ENCODE measurements around the gene CFAP206. TPM values are rescaled to one million over a fixed set of nuclear protein-coding genes. Genes with fewer than 3 reads are reported as not detected.

The CFAP206 gene
- polyA plus RNA-seq = under 1 TPM; 0.04 to 0.06 TPM

GRCh38 chr6:87407901-87408720 lies at the start of gene CFAP206:
CFAP206 (plus strand) TSS chr6:87407972; CDS start chr6:87409840, 1,868 bp downstream.
- Histone ChIP-seq H3K4me3 (ENCODE audit: low read depth in 1 of 2, low read length in 2 of 2) (peak within 1 kb of the TSS; percentile 66 to 78), H3K9me3 (ENCODE audit: control insufficient read depth in 2 of 2, insufficient read depth in 1 of 2, low read depth in 1 of 2, low read length in 1 of 2) (no peaks in the 10 kb centered on the region), H3K4me1 (ENCODE audit: control insufficient read depth in 2 of 2, insufficient read depth in 2 of 2, low read length in 1 of 2) (no peaks in the 10 kb centered on the region), H3K27me3 (ENCODE audit: control insufficient read depth in 1 of 2, insufficient read depth in 2 of 2, low read length in 2 of 2) (no peaks in the 10 kb centered on the region), H3K27ac (ENCODE audit: low read depth in 2 of 2, low read length in 1 of 2) (peak within 1 kb of the TSS; percentile 60 to 84), H3K36me3 (ENCODE audit: control insufficient read depth in 2 of 2, insufficient read depth in 2 of 2, low read length in 1 of 2) (no peaks in the 10 kb centered on the region)
- WGBS, 2 donors = 0 to 1% methylated on average over 66 to 82 of the region's 82 CpGs

DNA sequence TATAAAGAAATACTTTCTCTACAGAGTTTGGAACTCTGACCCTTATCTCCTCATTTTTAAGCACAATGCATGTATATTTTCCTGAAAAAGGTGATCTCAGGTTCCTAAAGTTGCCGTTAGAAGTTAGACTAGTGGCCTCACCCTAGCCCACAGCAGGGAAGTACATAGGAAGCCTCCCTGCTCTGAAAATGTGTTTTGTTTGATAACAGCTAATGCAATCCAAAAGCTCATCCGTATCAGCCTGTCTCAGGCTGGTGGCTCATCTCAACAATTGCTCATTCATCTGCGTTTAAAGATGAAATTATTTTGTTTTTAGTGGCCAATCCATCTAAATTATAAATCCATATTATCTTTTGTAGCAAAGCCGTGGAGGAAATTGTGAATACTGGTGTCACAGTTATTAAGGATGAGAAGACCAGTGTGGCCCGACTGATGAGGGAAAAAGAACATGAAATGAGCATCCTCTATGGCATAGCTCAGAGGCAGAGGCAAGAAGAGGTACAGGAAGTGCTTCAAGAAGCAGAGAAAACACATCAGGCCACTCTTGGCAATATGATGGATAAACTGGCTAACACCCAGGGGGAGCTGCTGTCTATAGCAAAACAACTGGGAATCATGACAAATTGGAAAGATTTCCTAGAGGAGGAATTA lies 43.0 kb upstream of the CFAP206 start:
- 74 to 78% methylated on average over 5 of the region's 5 CpGs for WGBS, 2 donors
- Histone ChIP-seq H3K9me3 (ENCODE audit: control insufficient read depth in 2 of 2, insufficient read depth in 1 of 2, low read depth in 1 of 2, low read length in 1 of 2) (peaks cover 0 to 3% of the 10 kb centered on the region in 2 donors), H3K27me3 (ENCODE audit: control insufficient read depth in 1 of 2, insufficient read depth in 2 of 2, low read length in 2 of 2) (no peaks in the 10 kb centered on the region), H3K4me1 (ENCODE audit: control insufficient read depth in 2 of 2, insufficient read depth in 2 of 2, low read length in 1 of 2) (no peaks in the 10 kb centered on the region), H3K36me3 (ENCODE audit: control insufficient read depth in 2 of 2, insufficient read depth in 2 of 2, low read length in 1 of 2) (no peaks in the 10 kb centered on the region), H3K4me3 (ENCODE audit: low read depth in 1 of 2, low read length in 2 of 2) (no peak overlapping the region), H3K27ac (ENCODE audit: low read depth in 2 of 2, low read length in 1 of 2) (no peak overlapping the region)

- H3K4me1 ChIP-seq (ENCODE audit: control insufficient read depth in 2 of 2, insufficient read depth in 2 of 2, low read length in 1 of 2) = no peaks in the 10 kb centered on the region
- H3K9me3 ChIP-seq (ENCODE audit: control insufficient read depth in 2 of 2, insufficient read depth in 1 of 2, low read depth in 1 of 2, low read length in 1 of 2) = peaks cover 0 to 3% of the 10 kb centered on the region in 2 donors
- 91 to 92% methylated on average over 4 of the region's 4 CpGs for WGBS, 2 donors
- no peaks in the 10 kb centered on the region for H3K27me3 ChIP-seq (ENCODE audit: control insufficient read depth in 1 of 2, insufficient read depth in 2 of 2, low read length in 2 of 2)
- H3K4me3 ChIP-seq (ENCODE audit: low read depth in 1 of 2, low read length in 2 of 2) = no peak overlapping the region
- no peak overlapping the region for H3K27ac ChIP-seq (ENCODE audit: low read depth in 2 of 2, low read length in 1 of 2)
- H3K36me3 ChIP-seq (ENCODE audit: control insufficient read depth in 2 of 2, insufficient read depth in 2 of 2, low read length in 1 of 2) = no peaks in the 10 kb centered on the region
Observed at GRCh38 chr6:87366072-87366827, 41.5 kb upstream of the CFAP206 start.

- Histone ChIP-seq H3K9me3 (ENCODE audit: control insufficient read depth in 2 of 2, insufficient read depth in 1 of 2, low read depth in 1 of 2, low read length in 1 of 2) (peaks cover 0 to 3% of the 10 kb centered on the region in 2 donors), H3K4me3 (ENCODE audit: low read depth in 1 of 2, low read length in 2 of 2) (no peak overlapping the region), H3K27me3 (ENCODE audit: control insufficient read depth in 1 of 2, insufficient read depth in 2 of 2, low read length in 2 of 2) (no peaks in the 10 kb centered on the region), H3K36me3 (ENCODE audit: control insufficient read depth in 2 of 2, insufficient read depth in 2 of 2, low read length in 1 of 2) (no peaks in the 10 kb centered on the region), H3K27ac (ENCODE audit: low read depth in 2 of 2, low read length in 1 of 2) (no peak overlapping the region), H3K4me1 (ENCODE audit: control insufficient read depth in 2 of 2, insufficient read depth in 2 of 2, low read length in 1 of 2) (no peaks in the 10 kb centered on the region)
- WGBS, 2 donors = 73 to 76% methylated on average over 3 of the region's 3 CpGs
Observed at GRCh38 chr6:87366899-87367298, 40.9 kb upstream of the CFAP206 start.

DNA sequence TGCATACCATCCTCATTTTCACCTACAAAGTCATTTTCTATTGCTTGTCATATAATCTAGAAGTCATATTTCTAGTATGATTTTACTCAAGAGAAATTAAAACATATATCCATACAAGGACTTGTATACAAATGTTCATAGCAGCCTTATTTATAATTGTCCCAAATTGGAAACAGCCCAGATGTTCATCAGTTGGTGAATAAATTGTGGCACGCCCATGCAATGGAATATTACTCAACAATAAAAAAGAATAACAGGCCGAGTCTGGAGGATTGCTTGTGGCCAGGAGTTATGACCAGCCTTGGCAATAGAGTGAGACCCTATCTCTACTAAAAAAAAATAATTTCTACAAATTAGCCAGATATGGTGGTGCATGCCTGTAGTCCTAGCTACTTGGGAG lies 34.4 kb upstream of the CFAP206 start:
- Histone ChIP-seq H3K4me1 (ENCODE audit: control insufficient read depth in 2 of 2, insufficient read depth in 2 of 2, low read length in 1 of 2) (no peaks in the 10 kb centered on the region), H3K9me3 (ENCODE audit: control insufficient read depth in 2 of 2, insufficient read depth in 1 of 2, low read depth in 1 of 2, low read length in 1 of 2) (peaks cover 0 to 3% of the 10 kb centered on the region in 2 donors), H3K27me3 (ENCODE audit: control insufficient read depth in 1 of 2, insufficient read depth in 2 of 2, low read length in 2 of 2) (no peaks in the 10 kb centered on the region), H3K27ac (ENCODE audit: low read depth in 2 of 2, low read length in 1 of 2) (no peak overlapping the region), H3K36me3 (ENCODE audit: control insufficient read depth in 2 of 2, insufficient read depth in 2 of 2, low read length in 1 of 2) (no peaks in the 10 kb centered on the region), H3K4me3 (ENCODE audit: low read depth in 1 of 2, low read length in 2 of 2) (no peak overlapping the region)
- WGBS, 2 donors = 93 to 95% methylated on average over 2 of the region's 2 CpGs

DNA sequence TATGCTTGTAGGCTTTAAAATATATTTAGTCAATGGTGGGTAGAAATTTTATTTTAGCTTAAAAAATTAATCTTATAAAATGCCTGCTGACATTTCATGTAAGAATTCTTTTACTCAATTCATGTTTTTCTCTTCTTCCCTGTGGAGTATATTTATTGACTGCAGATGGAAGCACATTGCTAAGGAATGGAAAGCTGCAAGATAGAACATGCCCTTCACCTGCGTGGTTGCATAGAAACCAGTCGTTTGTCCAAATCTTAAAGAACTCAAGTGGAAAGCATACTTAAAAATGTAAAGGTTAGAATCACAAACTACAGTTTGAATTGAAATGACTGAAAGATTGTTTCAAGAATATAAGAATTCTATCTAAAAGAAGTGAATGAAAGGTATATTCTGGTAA lies 32.5 kb upstream of the CFAP206 start:
- Histone ChIP-seq H3K36me3 (ENCODE audit: control insufficient read depth in 2 of 2, insufficient read depth in 2 of 2, low read length in 1 of 2) (no peaks in the 10 kb centered on the region), H3K4me3 (ENCODE audit: low read depth in 1 of 2, low read length in 2 of 2) (no peak overlapping the region), H3K4me1 (ENCODE audit: control insufficient read depth in 2 of 2, insufficient read depth in 2 of 2, low read length in 1 of 2) (no peaks in the 10 kb centered on the region), H3K27ac (ENCODE audit: low read depth in 2 of 2, low read length in 1 of 2) (no peak overlapping the region), H3K27me3 (ENCODE audit: control insufficient read depth in 1 of 2, insufficient read depth in 2 of 2, low read length in 2 of 2) (no peaks in the 10 kb centered on the region), H3K9me3 (ENCODE audit: control insufficient read depth in 2 of 2, insufficient read depth in 1 of 2, low read depth in 1 of 2, low read length in 1 of 2) (no peaks in the 10 kb centered on the region)
- WGBS, 2 donors = 57 to 58% methylated on average over 2 of the region's 2 CpGs

GRCh38 chr6:87376643-87377042 lies 31.1 kb upstream of the CFAP206 start:
- H3K36me3 ChIP-seq (ENCODE audit: control insufficient read depth in 2 of 2, insufficient read depth in 2 of 2, low read length in 1 of 2) = no peaks in the 10 kb centered on the region
- no peaks in the 10 kb centered on the region for H3K9me3 ChIP-seq (ENCODE audit: control insufficient read depth in 2 of 2, insufficient read depth in 1 of 2, low read depth in 1 of 2, low read length in 1 of 2)
- H3K27me3 ChIP-seq (ENCODE audit: control insufficient read depth in 1 of 2, insufficient read depth in 2 of 2, low read length in 2 of 2) = no peaks in the 10 kb centered on the region
- H3K27ac ChIP-seq (ENCODE audit: low read depth in 2 of 2, low read length in 1 of 2) = no peak overlapping the region
- H3K4me1 ChIP-seq (ENCODE audit: control insufficient read depth in 2 of 2, insufficient read depth in 2 of 2, low read length in 1 of 2) = no peaks in the 10 kb centered on the region
- 92 to 94% methylated on average over 2 of the region's 2 CpGs for WGBS, 2 donors
- no peak overlapping the region for H3K4me3 ChIP-seq (ENCODE audit: low read depth in 1 of 2, low read length in 2 of 2)

GRCh38 chr6:87378947-87379346 lies 28.8 kb upstream of the CFAP206 start:
- no peak overlapping the region for H3K4me3 ChIP-seq (ENCODE audit: low read depth in 1 of 2, low read length in 2 of 2)
- no peaks in the 10 kb centered on the region for H3K36me3 ChIP-seq (ENCODE audit: control insufficient read depth in 2 of 2, insufficient read depth in 2 of 2, low read length in 1 of 2)
- no peaks in the 10 kb centered on the region for H3K27me3 ChIP-seq (ENCODE audit: control insufficient read depth in 1 of 2, insufficient read depth in 2 of 2, low read length in 2 of 2)
- no peak overlapping the region for H3K27ac ChIP-seq (ENCODE audit: low read depth in 2 of 2, low read length in 1 of 2)
- 77 to 88% methylated on average over 4 of the region's 4 CpGs for WGBS, 2 donors
- H3K4me1 ChIP-seq (ENCODE audit: control insufficient read depth in 2 of 2, insufficient read depth in 2 of 2, low read length in 1 of 2) = no peaks in the 10 kb centered on the region
- H3K9me3 ChIP-seq (ENCODE audit: control insufficient read depth in 2 of 2, insufficient read depth in 1 of 2, low read depth in 1 of 2, low read length in 1 of 2) = no peaks in the 10 kb centered on the region

- H3K9me3 ChIP-seq (ENCODE audit: control insufficient read depth in 2 of 2, insufficient read depth in 1 of 2, low read depth in 1 of 2, low read length in 1 of 2) = no peaks in the 10 kb centered on the region
- no peak overlapping the region for H3K27ac ChIP-seq (ENCODE audit: low read depth in 2 of 2, low read length in 1 of 2)
- no peaks in the 10 kb centered on the region for H3K4me1 ChIP-seq (ENCODE audit: control insufficient read depth in 2 of 2, insufficient read depth in 2 of 2, low read length in 1 of 2)
- WGBS, 2 donors = 82 to 91% methylated on average over 5 of the region's 5 CpGs
- H3K4me3 ChIP-seq (ENCODE audit: low read depth in 1 of 2, low read length in 2 of 2) = no peak overlapping the region
- no peaks in the 10 kb centered on the region for H3K27me3 ChIP-seq (ENCODE audit: control insufficient read depth in 1 of 2, insufficient read depth in 2 of 2, low read length in 2 of 2)
- H3K36me3 ChIP-seq (ENCODE audit: control insufficient read depth in 2 of 2, insufficient read depth in 2 of 2, low read length in 1 of 2) = no peaks in the 10 kb centered on the region
Observed at GRCh38 chr6:87382861-87383260, 24.9 kb upstream of the CFAP206 start.

Data from esophagus (tissue), 2 donors.